Inferior parietal cortex (tissue), 1 donor: ENCODE results near the gene POLD2.
A peak's percentile ranks its signal among the peaks of the same experiment; 100 is the strongest.

Experiments
- DNase-seq: peaks from one replicate; pipeline ENCODE4 v3.0.0-alpha.2; 2016; ENCODE audit errors: extremely low spot score

POLD2 gene

DNA sequence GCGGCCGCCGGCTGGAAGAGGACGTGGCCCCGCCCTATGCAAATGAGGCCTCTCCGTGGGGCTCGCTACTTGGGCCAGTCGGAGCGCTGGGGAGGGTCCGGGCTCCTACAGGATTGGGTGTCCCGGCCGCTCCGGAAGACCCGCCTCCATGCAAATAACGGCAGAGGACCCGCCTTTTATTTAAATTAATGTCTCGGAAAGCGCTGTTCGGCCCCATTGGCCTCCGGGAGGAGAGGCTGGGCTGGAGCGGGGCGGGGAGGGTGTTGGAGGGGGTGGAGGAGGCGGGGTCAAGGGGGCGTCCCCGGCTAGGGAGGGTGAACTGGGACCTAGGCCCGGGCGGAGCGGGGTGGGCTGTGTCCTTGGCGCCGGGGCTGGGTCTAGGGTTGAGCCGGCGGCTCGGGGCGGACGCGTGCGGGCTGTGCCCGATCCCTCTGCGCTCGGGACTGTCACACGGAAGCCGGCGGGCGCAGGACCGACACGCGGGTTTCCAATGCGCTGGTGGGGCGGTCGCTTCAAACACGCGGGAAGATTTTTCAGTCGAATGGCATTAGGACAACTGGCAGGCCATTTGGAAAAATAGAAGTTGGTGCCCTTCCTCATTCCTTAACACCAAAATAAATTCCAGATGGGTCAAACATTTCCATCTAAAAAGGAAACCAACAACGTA, 40.7 kb downstream of the POLD2 start:
- peak; percentile 97 for DNase-seq

GRCh38 chr7:44081266-44081748, 42.0 kb downstream of the POLD2 start:
- no peak for DNase-seq

DNA sequence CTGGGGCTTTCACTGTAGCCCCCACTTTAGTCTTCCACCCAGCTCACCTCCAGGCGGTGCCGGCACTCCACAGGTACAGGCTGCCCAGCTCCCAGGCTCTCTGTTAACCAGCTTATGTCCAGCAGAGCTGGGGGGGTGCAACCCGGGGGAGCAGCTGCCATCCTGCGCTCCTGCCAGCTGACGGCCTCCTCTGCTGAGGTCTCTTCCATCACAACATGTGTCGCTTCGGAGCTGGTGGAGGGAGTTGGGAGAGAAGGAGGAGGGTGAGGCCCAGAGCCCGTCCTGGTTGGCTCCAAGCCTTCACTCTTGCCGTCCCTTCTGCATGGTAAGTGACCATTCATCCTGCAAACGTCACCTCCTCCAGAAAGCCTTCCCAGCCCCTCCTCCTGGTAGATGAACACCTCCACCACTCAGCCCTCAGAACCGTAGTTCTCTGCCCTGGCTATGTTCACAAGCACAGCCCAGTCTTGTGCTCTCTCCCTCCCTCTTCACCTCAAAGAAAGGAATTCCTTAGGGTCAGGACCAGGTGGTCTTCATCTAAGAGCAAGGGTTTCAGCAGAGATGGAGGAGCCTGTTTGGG, 42.6 kb downstream of the POLD2 start:
- DNase-seq = no peak

GRCh38 chr7:44080118-44080517, 43.2 kb downstream of the POLD2 start:
- DNase-seq = no peak

DNA sequence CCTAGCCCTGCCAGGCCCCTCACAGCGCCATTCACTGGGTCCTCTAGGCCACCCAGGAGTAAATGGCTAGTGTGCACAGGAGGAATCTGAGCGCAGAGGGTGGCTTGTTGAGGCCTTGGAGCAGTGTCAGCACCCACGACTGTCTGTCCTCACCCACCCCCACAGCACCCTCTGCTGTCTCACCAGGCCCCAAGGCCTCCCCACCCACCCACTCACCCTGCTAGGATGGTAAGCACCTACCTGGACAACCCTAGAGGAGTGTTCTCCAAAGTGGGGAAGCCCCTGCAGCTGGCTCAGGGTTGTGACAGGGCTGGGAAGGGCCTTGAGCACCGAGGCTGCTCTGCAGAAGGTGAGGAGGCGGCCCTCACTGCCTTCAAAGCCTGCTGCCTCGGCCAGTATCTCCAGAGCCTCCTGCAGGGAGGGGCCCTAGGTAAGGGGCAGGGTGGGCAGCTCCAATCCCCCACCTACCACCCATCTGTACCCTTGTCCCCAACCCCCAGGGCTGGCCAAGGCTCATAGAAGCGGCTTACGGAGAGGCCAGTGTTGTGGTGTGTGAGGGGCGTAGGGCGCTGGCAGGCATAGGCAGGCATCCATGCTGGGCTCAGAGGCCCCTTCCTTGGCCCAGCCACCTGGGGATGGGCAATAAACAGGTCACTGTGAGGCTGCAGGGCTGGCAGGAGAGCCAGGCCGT, 43.9 kb downstream of the POLD2 start:
- DNase-seq = no peak

- no peak for DNase-seq
Measured at GRCh38 chr7:44078521-44078920, 44.8 kb downstream of the POLD2 start.

DNA sequence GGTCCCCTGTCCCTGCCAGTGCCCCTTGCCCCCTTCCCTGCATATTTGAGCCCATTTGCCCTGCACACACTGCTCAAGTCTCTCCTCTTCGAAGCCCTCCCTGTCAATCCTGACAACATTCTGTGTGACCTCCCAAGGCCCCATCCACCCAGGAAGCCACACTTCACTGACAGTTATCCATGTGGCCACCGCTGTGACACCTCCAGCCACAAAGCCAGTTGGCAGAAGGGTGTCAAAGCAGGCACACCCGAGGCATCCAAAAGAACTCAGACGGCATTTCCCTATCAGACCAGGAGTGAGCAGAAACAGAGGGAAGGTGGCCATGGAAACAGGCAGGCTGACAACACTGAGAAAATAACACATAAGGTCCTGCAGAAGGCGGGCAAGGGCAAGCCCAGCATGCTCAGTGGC, 45.7 kb downstream of the POLD2 start:
- DNase-seq = no peak

- DNase-seq = no peak
Measured at GRCh38 chr7:44077061-44077460, 46.3 kb downstream of the POLD2 start.

DNA sequence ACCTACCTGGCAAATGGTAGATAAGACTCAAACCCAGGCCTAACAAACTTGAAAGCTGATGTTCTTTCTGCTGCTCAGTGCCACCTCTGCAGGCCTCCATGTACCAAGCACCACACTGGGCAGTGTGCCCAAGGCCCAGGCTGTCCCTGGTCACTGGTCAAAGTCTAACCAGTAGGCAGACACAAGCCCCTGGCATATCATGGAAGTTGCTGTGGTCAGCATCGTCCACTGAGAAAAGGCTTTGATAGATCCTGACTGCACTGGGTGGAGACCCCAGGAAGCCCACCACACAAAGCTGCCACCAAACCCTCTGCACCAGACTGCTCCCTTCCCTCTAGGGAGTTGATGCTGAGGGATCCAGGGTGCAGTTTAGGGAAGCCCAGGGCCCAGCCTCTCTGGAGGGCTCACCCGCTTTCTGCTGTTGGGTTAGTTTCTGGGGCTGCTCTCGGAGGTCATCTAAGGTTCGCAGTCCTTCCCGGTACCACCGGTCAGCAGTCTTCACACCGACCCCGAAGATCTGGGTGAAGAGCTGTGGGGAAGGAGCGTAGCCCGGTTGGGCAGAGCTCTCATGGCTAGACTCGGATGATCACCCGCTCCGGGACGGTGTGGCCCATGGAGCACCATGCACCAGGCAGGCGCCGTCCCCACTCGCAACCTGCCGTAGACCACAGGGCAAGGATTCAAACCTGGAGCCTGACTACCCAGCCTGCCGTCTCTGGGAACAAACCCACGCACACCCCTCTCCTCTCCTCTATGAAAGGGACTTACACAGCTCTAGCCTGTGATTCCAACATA, 47.0 kb downstream of the POLD2 start:
- no peak for DNase-seq

DNA sequence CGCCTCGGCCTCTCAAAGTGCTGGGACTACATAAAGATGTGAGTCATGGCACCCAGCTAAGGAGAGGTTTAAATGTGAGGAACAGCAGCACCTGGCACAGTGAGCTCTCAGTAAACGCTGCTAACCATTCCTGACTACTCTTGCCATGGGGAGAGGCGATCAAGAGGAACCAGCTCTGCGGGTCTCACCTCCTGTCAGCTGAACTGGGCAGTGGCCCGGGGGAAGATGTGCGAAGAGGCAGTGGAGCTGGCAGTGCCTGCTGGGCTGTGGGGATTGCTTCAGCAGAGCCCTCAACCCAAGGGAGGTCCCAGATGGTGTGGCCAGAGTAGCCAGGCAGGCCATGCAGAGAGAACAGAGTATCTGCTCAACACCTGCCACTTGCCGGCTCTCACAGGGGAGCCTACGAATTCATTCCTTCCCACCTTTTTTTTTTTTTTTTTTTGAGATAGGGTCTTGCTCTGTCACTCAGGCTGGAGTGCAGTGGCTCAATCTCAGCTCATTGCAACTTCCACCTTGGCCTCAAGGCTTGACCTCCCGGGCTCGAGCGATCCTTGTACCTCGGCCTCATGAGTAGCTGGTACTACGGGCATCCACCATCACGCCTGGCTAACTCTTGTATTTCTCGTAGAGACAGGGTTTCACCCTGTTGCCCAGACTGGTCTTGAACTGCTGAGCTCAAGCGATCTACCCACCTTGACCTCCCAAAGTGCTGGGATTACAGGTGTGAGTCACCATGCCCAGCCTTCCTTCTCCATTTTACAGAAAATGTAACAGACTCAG, 47.9 kb downstream of the POLD2 start:
- DNase-seq = no peak

DNA sequence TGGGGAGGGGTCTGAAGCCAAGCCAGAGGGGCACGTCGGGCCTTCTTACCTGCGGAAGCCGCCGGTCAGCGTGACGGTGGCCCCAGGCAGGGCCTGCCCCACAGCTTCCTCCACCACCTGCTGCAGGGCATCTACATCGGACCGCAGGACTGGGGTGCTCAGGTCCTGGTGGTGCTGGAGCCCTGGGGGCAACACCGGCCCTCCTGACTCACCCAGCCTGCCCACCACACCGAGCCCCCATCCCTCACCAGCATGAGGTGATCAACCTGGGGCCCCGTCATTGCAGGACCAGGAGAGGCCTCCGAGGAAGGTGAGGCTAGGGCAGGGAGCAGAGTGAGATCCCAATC, 49.0 kb downstream of the POLD2 start:
- DNase-seq = no peak

GRCh38 chr7:44073664-44074348, 49.5 kb downstream of the POLD2 start:
- peak; percentile 41 for DNase-seq

- DNase-seq = peak; percentile 44
Measured at GRCh38 chr7:44072364-44073231, 50.8 kb downstream of the POLD2 start.

- no peak for DNase-seq
Measured at GRCh38 chr7:44071726-44072363, 51.5 kb downstream of the POLD2 start.

GRCh38 chr7:44068054-44068453, 55.3 kb downstream of the POLD2 start:
- DNase-seq = no peak

DNA sequence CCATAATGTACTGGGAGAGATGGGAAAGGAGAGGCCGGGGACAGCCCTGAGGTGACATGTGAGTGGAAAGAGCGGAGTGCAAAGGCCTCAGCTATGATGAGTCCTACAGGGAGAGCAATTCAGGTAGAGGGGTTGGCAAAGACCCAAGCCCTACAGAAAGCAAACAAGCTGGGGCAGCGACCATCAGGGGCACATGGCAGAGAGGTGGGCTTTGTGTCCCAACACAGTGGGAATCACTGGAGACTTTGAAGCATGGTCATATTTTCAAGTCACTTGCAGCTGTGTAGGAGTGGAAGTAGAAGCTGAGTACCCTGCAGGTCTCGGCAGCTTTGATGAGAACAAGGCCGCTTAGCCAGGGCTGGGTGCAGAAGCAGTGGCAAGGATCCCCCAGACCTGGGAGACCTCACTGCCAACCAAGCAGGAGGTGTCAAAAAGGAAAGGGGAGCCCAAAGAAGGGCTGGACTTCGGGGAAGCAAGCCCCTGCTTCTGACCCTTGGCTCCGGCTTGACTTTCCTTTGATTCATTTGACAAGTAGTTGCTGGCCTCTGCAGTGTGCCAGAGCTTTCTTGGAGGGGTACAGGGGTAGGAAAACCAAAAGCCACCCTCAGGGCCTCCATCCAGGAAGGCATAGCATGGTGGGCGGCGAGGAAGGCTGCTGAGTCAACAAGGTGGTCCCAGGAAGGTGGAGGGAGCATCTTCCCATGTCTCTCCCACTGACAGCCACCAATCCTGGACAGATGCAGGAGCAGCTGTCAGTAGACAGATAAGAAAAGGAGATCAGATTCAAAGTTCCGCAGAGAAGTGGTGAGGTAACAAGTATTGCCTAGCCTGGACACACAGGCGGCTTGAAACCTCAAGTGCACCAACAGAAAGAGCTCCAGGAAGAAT, 56.0 kb downstream of the POLD2 start:
- no peak for DNase-seq

DNA sequence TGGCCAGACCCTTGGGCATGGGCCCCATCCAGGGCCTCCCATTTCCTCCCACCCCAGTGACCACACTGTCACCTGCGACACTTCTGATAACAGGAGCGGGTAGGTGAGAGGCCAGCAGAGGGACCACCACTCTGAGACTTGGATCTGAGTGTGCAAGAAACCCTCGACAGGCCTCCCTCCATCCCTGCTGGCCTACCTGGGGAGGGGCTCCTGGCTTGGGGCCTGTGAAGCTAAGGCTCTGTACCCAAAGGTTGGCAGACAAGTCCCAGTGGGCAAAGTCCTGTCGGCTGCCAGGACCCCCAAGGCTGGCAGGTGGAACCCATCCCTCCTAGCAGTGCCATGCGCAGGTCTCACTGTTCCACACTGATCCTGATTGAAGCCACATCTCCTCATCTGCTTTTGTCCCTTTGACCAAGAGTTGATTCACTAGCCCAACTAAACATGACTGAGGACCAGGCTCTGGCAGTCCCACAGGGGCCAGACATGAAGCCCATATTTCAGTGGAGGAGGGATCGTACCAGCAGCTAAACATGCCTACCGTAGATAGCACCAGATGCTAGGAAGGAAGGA, 56.8 kb downstream of the POLD2 start:
- DNase-seq = no peak

DNA sequence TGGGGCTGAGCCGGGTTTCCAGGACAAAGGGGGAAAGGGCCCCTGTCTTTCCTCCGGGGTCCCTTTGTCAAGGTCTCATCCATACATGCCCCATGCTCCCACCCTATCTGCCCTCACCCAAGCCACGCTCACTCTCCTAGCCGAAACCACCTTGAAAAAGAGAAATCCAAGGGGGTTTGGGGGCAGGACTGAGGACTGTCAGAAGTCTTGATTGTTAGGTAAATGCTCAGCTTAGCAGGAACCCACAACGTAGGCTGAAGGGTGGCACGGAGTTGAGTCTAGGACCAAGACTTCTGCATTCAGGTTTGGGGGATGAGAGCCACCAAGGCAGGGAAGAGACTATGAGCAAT, 57.3 kb downstream of the POLD2 start:
- DNase-seq = no peak
